Esophagus muscularis mucosa (tissue), 4 donors: ENCODE results near the gene PDK2. TPM values are rescaled to one million over a fixed set of nuclear protein-coding genes. Genes with fewer than 3 reads are reported as not detected.

ENCODE experiments used
- DNase-seq: peaks from one replicate; pipeline ENCODE4 v3.0.0-alpha.2; 2017; ENCODE audit errors: extremely low spot score
- H3K27ac ChIP-seq, 4 donors: fragments of 200-600 bp; sonication (generic); replicated peaks in 1 of 4; 1 replicate in 3 of 4; 2 replicates in 1 of 4; pipeline ENCODE4 v1.5.1; 2016 to 2019; ENCODE audit warnings: mild to moderate bottlenecking in 1 of 4
- H3K27me3 ChIP-seq, 4 donors: fragments of 200-600 bp; sonication (generic); one replicate each; pipeline versions ENCODE4 v1.5.1 to v1.6.0; 2016 to 2019
- H3K36me3 ChIP-seq, 4 donors: fragments of 200-600 bp; sonication (generic); one replicate each; pipeline ENCODE4 v1.5.1; 2016 to 2019
- H3K4me1 ChIP-seq, 4 donors: fragments of 200-600 bp; sonication (generic); one replicate each; pipeline ENCODE4 v1.5.1; 2016 to 2019
- H3K4me3 ChIP-seq, 4 donors: fragments of 200-600 bp; sonication (generic); 1 replicate in 2 of 4; 2 replicates in 2 of 4; pipeline ENCODE4 v1.5.1; 2016 to 2019; ENCODE audit warnings: mild to moderate bottlenecking in 4 of 4, moderate library complexity in 1 of 4
- H3K9me3 ChIP-seq, 4 donors: fragments of 200-600 bp; sonication (generic); 1 replicate in 3 of 4; 2 replicates in 1 of 4; pipeline ENCODE4 v1.5.1; 2016 to 2019
- CTCF ChIP-seq, 3 experiments: fragments of 200-600 bp in 2 of 3; fragments of 450-650 bp in 1 of 3; sonication (generic) in 2 of 3; IDR thresholded peaks; one replicate each; pipeline ENCODE4 v1.5.1; 2017 to 2019; ENCODE audit warnings: antibody characterized with exemption in 3 of 3, mild to moderate bottlenecking in 2 of 3, moderate library complexity in 1 of 3
- EP300 ChIP-seq: sonication (generic); formaldehyde crosslinking; IDR thresholded peaks from one replicate; pipeline ENCODE4 v1.6.1; 2017; ENCODE audit warnings: antibody characterized with exemption
- POLR2A ChIP-seq: fragments of 450-650 bp; IDR thresholded peaks from one replicate; pipeline ENCODE4 v1.6.1; 2017; ENCODE audit warnings: antibody characterized with exemption, moderate library complexity, mild to moderate bottlenecking, low read depth
- POLR2AphosphoS5 ChIP-seq, 2 donors: sonication (generic); formaldehyde crosslinking; IDR thresholded peaks; one replicate each; pipeline ENCODE4 v1.6.1; 2017; ENCODE audit warnings: antibody characterized with exemption in 2 of 2
- WGBS: methylation state at CpG from one replicate; pipeline ENCODE4 v1.1.5; 2018; 5-methylcytosine and 5-hydroxymethylcytosine counted together
- intact Hi-C: fragments of 100-400 bp; cut with DNase I; formaldehyde crosslinking; loops from one replicate; pipeline ENCODE4 v1.15.1; 2023
- total RNA-seq, 4 donors: library from RNA; depleted of rRNA; stranded (reverse); fragments of >200 nt; gene quantifications; one replicate each; pipeline versions ENCODE4 v1.1.0 to v1.2.1, GENCODE V29; 2016

The PDK2 gene
- total RNA-seq, 4 donors from 2014 or later = 31.6 to 118 (median 61.4) TPM

DNA sequence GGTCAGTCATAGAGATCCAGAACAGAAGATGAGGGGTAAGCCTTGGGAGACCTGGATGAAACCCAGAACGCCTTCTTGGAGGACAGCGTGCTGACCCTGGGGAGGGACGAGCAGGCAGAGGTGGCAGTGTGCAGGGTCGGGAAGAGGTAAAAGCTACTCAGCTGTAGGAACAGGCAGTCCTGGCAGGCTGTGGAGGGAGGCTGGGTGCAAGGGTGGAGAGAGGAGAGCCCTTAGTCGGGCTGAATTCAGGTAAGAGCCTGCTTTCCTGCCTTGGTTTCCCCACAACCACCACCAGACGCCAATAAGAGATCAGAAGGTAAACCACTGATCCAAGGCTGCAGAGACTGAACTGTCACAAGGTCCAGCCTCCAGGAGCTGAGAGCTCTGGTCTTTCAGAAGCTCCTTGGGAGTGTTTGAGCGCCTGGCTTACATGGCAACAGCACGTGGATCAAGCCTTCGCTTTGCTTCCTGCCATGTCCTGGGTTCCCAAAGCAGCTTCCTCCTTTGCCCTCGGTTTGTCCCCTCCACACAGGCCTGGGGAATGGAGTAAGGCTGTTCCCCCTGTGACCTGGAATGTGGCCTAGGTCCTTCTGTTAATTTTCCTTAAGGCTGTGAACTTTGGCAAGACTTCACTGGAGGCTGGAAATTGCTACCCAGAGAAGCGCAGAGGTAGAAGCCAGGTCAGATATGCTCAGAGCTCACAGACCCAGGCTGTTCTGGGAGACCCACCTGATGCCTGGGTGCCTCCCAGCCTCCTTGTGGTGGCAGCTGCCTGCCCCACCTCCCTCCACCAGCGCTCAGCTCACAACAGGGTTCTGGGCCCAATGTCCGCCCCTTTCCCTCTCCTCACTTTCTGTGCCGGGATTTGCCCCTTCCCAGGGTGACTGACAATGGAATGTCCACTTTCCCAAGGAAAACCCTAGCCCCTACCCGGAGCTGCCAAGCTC lies 3.9 kb upstream of the PDK2 start:
- no peak for TF ChIP-seq POLR2AphosphoS5 (IDR thresholded peaks at IDR 0.05)
- no peak for TF ChIP-seq POLR2A
- no peak for TF ChIP-seq EP300
- no peak for TF ChIP-seq CTCF (IDR thresholded peaks at IDR 0.05)
- H3K27ac ChIP-seq = no peak overlapping the region
- DNase-seq = no peak
- intact Hi-C loops = loop anchor here (5.0 kb wide), 1 partner anchor 206 kb away; no protein-coding TSS in a partner anchor
- H3K27me3 ChIP-seq = no peaks in the 10 kb centered on the region
- H3K4me1 ChIP-seq = peaks cover 10 to 23% (median 17%) of the 10 kb centered on the region in 4 donors
- 80% methylated on average over 12 of the region's 15 CpGs for WGBS
- no peaks in the 10 kb centered on the region for H3K9me3 ChIP-seq
- peaks cover 3 to 30% (median 27%) of the 10 kb centered on the region in 4 donors for H3K36me3 ChIP-seq
- H3K4me3 ChIP-seq = no peak overlapping the region

DNA sequence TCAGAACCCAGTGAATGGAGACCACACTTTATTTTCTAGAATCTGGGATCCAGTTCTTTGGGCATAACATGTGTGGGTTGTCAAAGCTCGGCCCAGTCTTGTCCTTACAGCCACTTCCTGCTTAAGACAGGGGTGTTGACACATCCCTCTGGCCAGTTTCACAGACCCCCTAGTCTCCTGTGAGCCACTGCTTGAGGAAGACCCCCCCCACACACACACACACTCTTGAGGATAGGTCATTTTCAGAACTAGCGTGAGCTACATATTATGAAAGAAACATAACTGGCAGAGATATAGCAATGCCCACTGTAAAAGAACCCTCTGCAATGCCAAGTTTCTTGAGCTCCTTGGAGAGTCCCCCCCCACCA lies 3.2 kb upstream of the PDK2 start:
- Histone ChIP-seq H3K27me3 (no peaks in the 10 kb centered on the region), H3K36me3 (peaks cover 3 to 31% (median 28%) of the 10 kb centered on the region in 4 donors), H3K27ac (no peak overlapping the region), H3K4me3 (no peak overlapping the region), H3K9me3 (no peaks in the 10 kb centered on the region), H3K4me1 (peaks cover 16 to 30% (median 24%) of the 10 kb centered on the region in 4 donors)
- no peak for TF ChIP-seq POLR2AphosphoS5 (IDR thresholded peaks at IDR 0.05)
- TF ChIP-seq POLR2A = no peak
- no peak for DNase-seq
- 66% methylated on average over 2 of the region's 2 CpGs for WGBS
- intact Hi-C loops = loop anchor here (5.0 kb wide), 1 partner anchor 205 kb away; no protein-coding TSS in a partner anchor

GRCh38 chr17:50093246-50093645 lies 1.9 kb upstream of the PDK2 start:
- Histone ChIP-seq H3K9me3 (no peaks in the 10 kb centered on the region), H3K4me1 (peaks cover 23 to 39% (median 37%) of the 10 kb centered on the region in 4 donors), H3K27ac (no peak overlapping the region), H3K36me3 (peaks cover 10 to 37% (median 35%) of the 10 kb centered on the region in 4 donors), H3K4me3 (no peak overlapping the region), H3K27me3 (no peaks in the 10 kb centered on the region)
- TF ChIP-seq POLR2A = no peak
- TF ChIP-seq POLR2AphosphoS5 (IDR thresholded peaks at IDR 0.05) = no peak
- TF ChIP-seq EP300 = no peak
- TF ChIP-seq CTCF (IDR thresholded peaks at IDR 0.05) = no peak
- WGBS = 90% methylated on average over 3 of the region's 3 CpGs
- DNase-seq = no peak
- intact Hi-C loops = loop anchor here (5.0 kb wide), 1 partner anchor 204 kb away; no protein-coding TSS in a partner anchor

DNA sequence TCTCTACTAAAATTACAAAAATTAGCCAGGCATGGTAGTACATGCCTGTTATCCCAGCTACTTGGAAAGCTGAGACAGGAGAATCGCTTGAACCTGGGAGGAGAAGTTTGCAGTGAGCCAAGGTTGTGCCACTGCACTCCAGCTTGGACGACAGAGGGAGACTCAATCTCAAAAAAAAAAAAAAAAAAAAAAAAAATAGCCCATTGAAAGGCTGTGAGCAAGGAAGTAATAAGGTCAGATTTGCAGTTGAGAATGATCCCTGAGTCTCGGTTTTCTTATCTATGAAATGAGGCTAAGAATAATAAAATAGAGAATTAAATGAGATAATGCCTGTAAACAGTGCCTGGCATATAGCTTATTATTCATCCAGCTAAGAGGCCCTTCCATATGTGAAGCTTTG lies 1.3 kb upstream of the PDK2 start:
- H3K27ac ChIP-seq = peak overlapping the region in 2 of 4 donors; percentile 88 to 92
- DNase-seq = no peak
- 42% methylated on average over 3 of the region's 3 CpGs for WGBS
- TF ChIP-seq POLR2AphosphoS5 (IDR thresholded peaks at IDR 0.05) (no peak), POLR2A (no peak), CTCF (IDR thresholded peaks at IDR 0.05) (no peak), EP300 (no peak)
- peaks cover 16 to 37% (median 34%) of the 10 kb centered on the region in 4 donors for H3K36me3 ChIP-seq
- H3K27me3 ChIP-seq = no peaks in the 10 kb centered on the region
- no peaks in the 10 kb centered on the region for H3K9me3 ChIP-seq
- peaks cover 26 to 44% (median 42%) of the 10 kb centered on the region in 4 donors for H3K4me1 ChIP-seq
- no peak overlapping the region for H3K4me3 ChIP-seq
- intact Hi-C loops = loop anchor here (5.0 kb wide), 1 partner anchor 203 kb away; no protein-coding TSS in a partner anchor

DNA sequence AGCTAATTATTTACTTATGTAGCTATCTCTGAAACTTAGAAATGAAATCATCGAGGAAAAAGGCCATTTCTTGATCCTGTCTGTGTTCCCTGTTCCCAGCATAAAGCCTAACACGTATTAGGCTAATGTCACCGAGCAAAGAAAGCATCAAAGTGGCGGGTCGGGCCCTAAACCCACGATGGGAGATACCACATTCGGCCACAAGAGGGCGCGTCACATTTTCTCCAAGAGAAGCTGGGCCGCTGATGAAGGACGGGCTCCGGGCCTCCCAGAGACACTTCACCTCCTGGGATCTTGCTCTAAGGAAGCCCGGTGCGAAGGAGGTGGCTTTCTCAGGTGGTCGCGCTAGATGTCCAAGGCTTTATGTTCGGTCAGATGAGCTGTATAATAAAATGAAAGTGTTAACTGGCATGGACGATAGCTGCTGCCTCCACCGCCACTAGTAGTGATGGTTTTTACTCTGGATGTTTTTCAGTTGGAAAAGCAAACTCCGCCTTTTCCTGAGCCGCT lies 853 bp upstream of the PDK2 start:
- intact Hi-C loops = loop anchor here (5.0 kb wide), 1 partner anchor 203 kb away; no protein-coding TSS in a partner anchor
- H3K4me1 ChIP-seq = peaks cover 31 to 49% (median 47%) of the 10 kb centered on the region in 4 donors
- peak overlapping the region; percentile 88 to 93 (median 90) for H3K27ac ChIP-seq
- H3K36me3 ChIP-seq = peaks cover 19 to 37% (median 34%) of the 10 kb centered on the region in 4 donors
- no peaks in the 10 kb centered on the region for H3K27me3 ChIP-seq
- peak overlapping the region; percentile 77 to 96 (median 86) for H3K4me3 ChIP-seq
- TF ChIP-seq CTCF (IDR thresholded peaks at IDR 0.05) (peak; percentile 93 to 97 (median 96)), POLR2A (no peak), POLR2AphosphoS5 (IDR thresholded peaks at IDR 0.05) (peak in 1 of 2 donors; percentile 68), EP300 (no peak)
- WGBS = 0% methylated on average over 19 of the region's 21 CpGs
- no peaks in the 10 kb centered on the region for H3K9me3 ChIP-seq
- DNase-seq = peak; percentile 98
